Measurements from ENCODE around the gene G6PD. TPM values are rescaled to one million over a fixed set of nuclear protein-coding genes. Genes with fewer than 3 reads are reported as not detected.
A peak's percentile ranks its signal among the peaks of the same experiment; 100 is the strongest.

The G6PD gene
- total and polyA plus RNA-seq, 2 of the 4 experiments (the other 2 are of a cell fraction), result 77.1 to 213 TPM

- no peak for TF ChIP-seq RFX5 (IDR thresholded peaks at IDR 0.05; ENCODE audit: low read depth, low read length)
Observed at GRCh38 chrX:154487518-154488290, 58.9 kb downstream of the G6PD start (continued).

GRCh38 chrX:154486396-154487207 lies 60.0 kb downstream of the G6PD start, which contains the start of gene UBL4A:
UBL4A (minus strand) TSS chrX:154486615; CDS start chrX:154486584, 31 bp downstream.
- H4K91ac ChIP-seq (ENCODE audit: insufficient read depth, low read depth, low read length), result peak within 1 kb of the TSS; percentile 62; the same call in 1 of the 2 replicates
- H3K14ac ChIP-seq (replicated peaks; ENCODE audit: low read depth, low read length), result peak within 1 kb of the TSS; percentile 82; the same call in 1 of the 2 replicates
- ATAC-seq (ENCODE audit: low read depth), result peak; percentile 43
- H4K5ac ChIP-seq (ENCODE audit: low read depth, low read length), result peak within 1 kb of the TSS; percentile 46
- no TSS peak for BruUV-seq (replicated peaks)
- peak within 1 kb of the TSS; percentile 66 to 78; a peak in 3 of 4 replicates for H4K8ac ChIP-seq (ENCODE audit: low read depth in 2 of 2, low read length in 2 of 2)
- DNase-seq, result peak; percentile 11
- H3K27ac ChIP-seq (ENCODE audit: insufficient read depth, low read length), result peak within 1 kb of the TSS; percentile 85
- H3K9me3 ChIP-seq (ENCODE audit: control insufficient read depth, insufficient read depth, low read length), result no peaks in the 10 kb centered on the region
- dilution Hi-C loops (cut with HindIII; ENCODE audit: low sequenced_read_pairs, unreplicated experiment), result no loop called here
- peak within 1 kb of the TSS; percentile 80 for H3K4me2 ChIP-seq (ENCODE audit: low read depth, low read length)
- peak within 1 kb of the TSS; percentile 68 for H3K4ac ChIP-seq (ENCODE audit: low read depth, low read length)
- H2BK15ac ChIP-seq (ENCODE audit: low read depth, low read length), result peak within 1 kb of the TSS; percentile 39; the same call in 1 of the 3 replicates
- H3K27me3 ChIP-seq (ENCODE audit: control insufficient read depth, insufficient read depth, low read length), result no peaks in the 10 kb centered on the region
- H3K18ac ChIP-seq (ENCODE audit: low read depth, low read length), result peak within 1 kb of the TSS; percentile 78
- no peak within 1 kb of the TSS; the same call in 1 of the 2 replicates for H2BK120ac ChIP-seq (ENCODE audit: low read depth, low read length)
- H3K9me1 ChIP-seq (ENCODE audit: insufficient read depth, low read length), result peaks cover 8% of the 10 kb centered on the region; the same call in 1 of the 2 replicates
- intact Hi-C loops (cut with micrococcal nuclease), result no loop called here
- H3K56ac ChIP-seq (ENCODE audit: extremely low read depth, insufficient read depth, low read length), result 0 out of 2 replicates have a peak within 1 kb of the TSS, but pooled peaks have one; percentile 41
- peak within 1 kb of the TSS; percentile 42; the same call in 1 of the 2 replicates for H3K23ac ChIP-seq (ENCODE audit: low read depth, low read length)
- peak within 1 kb of the TSS; percentile 86 for H3K9ac ChIP-seq (ENCODE audit: low read depth, low read length)
- ChIA-PET POLR2A (ENCODE audit: unreplicated experiment) (interaction anchor here (0.6 kb wide), 1 partner anchor 36 kb away, joined by 6 read pairs; no protein-coding TSS in a partner anchor), CTCF (no interaction called here)
- H2BK20ac ChIP-seq (ENCODE audit: low read depth, low read length), result no peak within 1 kb of the TSS
- 35% methylated on average over 15 of the region's 95 CpGs; no CpG with 5 or more reads in 1 of the 2 experiments for WGBS, 2 experiments (ENCODE audit: extremely low coverage in 2 of 2, insufficient read length in 1 of 2)
- peak within 1 kb of the TSS; percentile 83 for H2BK5ac ChIP-seq (ENCODE audit: low read depth, low read length, poor library complexity, severe bottlenecking)
- H2AK5ac ChIP-seq (ENCODE audit: low read depth, low read length), result peak within 1 kb of the TSS; percentile 67
- H2AK9ac ChIP-seq (replicated peaks; ENCODE audit: low read depth, low read length, poor library complexity), result peak within 1 kb of the TSS; percentile 99
- H4K20me1 ChIP-seq (ENCODE audit: insufficient read depth, low read length), result peaks cover 4% of the 10 kb centered on the region; the same call in 1 of the 2 replicates
- H3K79me1 ChIP-seq (ENCODE audit: low read depth in 1 of 2, low read length in 2 of 2), result peaks cover 3 to 38% of the 10 kb centered on the region in 2 experiments; a peak in 3 of 4 replicates
- H3K4me1 ChIP-seq (ENCODE audit: control insufficient read depth, insufficient read depth, low read length), result peaks cover 4% of the 10 kb centered on the region; the same call in 1 of the 2 replicates
- H3K4me3 ChIP-seq (ENCODE audit: insufficient read depth, low read depth, low read length), result peak within 1 kb of the TSS; percentile 86
- in situ Hi-C loops (cut with MboI; ENCODE audit: low sequenced_read_pairs), result no loop called here
- H3K36me3 ChIP-seq (ENCODE audit: control insufficient read depth, insufficient read depth, low read length), result peaks cover 16% of the 10 kb centered on the region; the same call in 1 of the 2 replicates
- H2AFZ ChIP-seq (replicated peaks; ENCODE audit: low read length, poor library complexity), result peak within 1 kb of the TSS; percentile 88
- TF ChIP-seq RFX5 (IDR thresholded peaks at IDR 0.05; ENCODE audit: low read depth, low read length) (no peak), MAFK (IDR thresholded peaks at IDR 0.05; ENCODE audit: low read depth, low read length) (no peak), POLR2A (IDR thresholded peaks at IDR 0.05; ENCODE audit: low read depth, low read length) (no peak), CTCF (conservative IDR thresholded peaks at IDR 0.05; ENCODE audit: low read depth, low read length) (no peak), USF2 (IDR thresholded peaks at IDR 0.05; ENCODE audit: low read depth, low read length) (no peak), RCOR1 (IDR thresholded peaks at IDR 0.05; ENCODE audit: insufficient replicate concordance, low read length) (no peak), ELK1 (IDR thresholded peaks at IDR 0.05; ENCODE audit: borderline replicate concordance, low read depth, low read length) (no peak), CHD1 (IDR thresholded peaks at IDR 0.05; ENCODE audit: low read depth, low read length) (no peak), FOS (IDR thresholded peaks at IDR 0.05; ENCODE audit: low read depth, low read length) (no peak)
